Measurements from ENCODE around the gene USP15. TPM values are rescaled to one million over a fixed set of nuclear protein-coding genes. Genes with fewer than 3 reads are reported as not detected.

Gene USP15
- total RNA-seq, 2 donors from 2014 or later: 27.9 to 29.1 TPM

DNA sequence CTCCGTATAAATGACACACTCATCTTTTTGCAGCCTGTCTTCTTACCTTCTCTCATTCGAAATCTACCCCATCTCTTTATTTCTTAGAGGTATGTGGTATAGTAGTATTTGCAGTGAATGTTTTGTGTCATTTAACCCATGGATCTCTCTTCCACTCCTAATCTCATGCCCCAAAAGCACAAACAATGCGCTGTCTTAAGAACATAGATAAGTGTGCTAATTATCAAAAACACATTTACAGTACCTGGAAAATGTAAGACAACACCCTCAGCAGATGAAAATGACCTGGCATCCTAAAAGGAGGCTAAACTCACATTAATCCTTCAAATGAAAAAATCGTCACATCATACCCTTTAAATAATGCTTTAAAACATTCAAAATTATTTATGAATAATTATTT lies 10.7 kb downstream of the USP15 start:
- 100% methylated on average over 2 of the region's 4 CpGs; no CpG with 5 or more reads in 1 of the 2 experiments for WGBS, 2 experiments (ENCODE audit: insufficient coverage in 1 of 2, insufficient read length in 1 of 2)
- H3K4me1 ChIP-seq (ENCODE audit: control insufficient read depth, insufficient read depth, low read length): no peaks in the 10 kb centered on the region
- H3K27ac Mint-ChIP-seq: peak overlapping the region; percentile 24
- TF ChIP-seq CTCF (conservative IDR thresholded peaks at IDR 0.05): no peak
- no peak overlapping the region for H3K9ac ChIP-seq (ENCODE audit: extremely low read depth, low read length, poor library complexity, severe bottlenecking)
- H3K27me3 Mint-ChIP-seq (ENCODE audit: insufficient read depth): no peaks in the 10 kb centered on the region
- H3K9me3 Mint-ChIP-seq: no peaks in the 10 kb centered on the region
- H3K4me3 ChIP-seq (ENCODE audit: low read length): no peak overlapping the region
- H3K9me3 ChIP-seq (ENCODE audit: control insufficient read depth, low read length): no peaks in the 10 kb centered on the region
- no peak overlapping the region for H3K27ac ChIP-seq (ENCODE audit: low read depth, low read length)
- H3K4me1 Mint-ChIP-seq: peaks cover 5% of the 10 kb centered on the region
- H3K36me3 Mint-ChIP-seq (ENCODE audit: low read depth): no peaks in the 10 kb centered on the region
- DNase-seq: no peak
- H3K27me3 ChIP-seq (ENCODE audit: control insufficient read depth, insufficient read depth, low read length, poor library complexity, severe bottlenecking): no peaks in the 10 kb centered on the region
- H3K4me3 Mint-ChIP-seq: no peak overlapping the region
- no peaks in the 10 kb centered on the region for H3K36me3 ChIP-seq (ENCODE audit: control insufficient read depth, insufficient read depth, low read length)

- DNase-seq: no peak
- Mint-ChIP-seq H3K9me3 (no peaks in the 10 kb centered on the region), H3K36me3 (ENCODE audit: low read depth) (no peaks in the 10 kb centered on the region), H3K27me3 (ENCODE audit: insufficient read depth) (no peaks in the 10 kb centered on the region), H3K4me1 (peaks cover 5% of the 10 kb centered on the region), H3K4me3 (no peak overlapping the region), H3K27ac (peak overlapping the region; percentile 6)
- Histone ChIP-seq H3K4me1 (ENCODE audit: control insufficient read depth, insufficient read depth, low read length) (no peaks in the 10 kb centered on the region), H3K36me3 (ENCODE audit: control insufficient read depth, insufficient read depth, low read length) (no peaks in the 10 kb centered on the region), H3K9ac (ENCODE audit: extremely low read depth, low read length, poor library complexity, severe bottlenecking) (no peak overlapping the region), H3K4me3 (ENCODE audit: low read length) (no peak overlapping the region), H3K9me3 (ENCODE audit: control insufficient read depth, low read length) (no peaks in the 10 kb centered on the region), H3K27ac (ENCODE audit: low read depth, low read length) (no peak overlapping the region), H3K27me3 (ENCODE audit: control insufficient read depth, insufficient read depth, low read length, poor library complexity, severe bottlenecking) (no peaks in the 10 kb centered on the region)
- no peak for TF ChIP-seq CTCF (conservative IDR thresholded peaks at IDR 0.05)
- 90 to 100% methylated on average over 1 to 3 of the region's 3 CpGs for WGBS, 2 experiments (ENCODE audit: insufficient coverage in 1 of 2, insufficient read length in 1 of 2)
These were observed 12.8 kb downstream of the USP15 start for GRCh38 chr12:62272936-62273552.

DNA sequence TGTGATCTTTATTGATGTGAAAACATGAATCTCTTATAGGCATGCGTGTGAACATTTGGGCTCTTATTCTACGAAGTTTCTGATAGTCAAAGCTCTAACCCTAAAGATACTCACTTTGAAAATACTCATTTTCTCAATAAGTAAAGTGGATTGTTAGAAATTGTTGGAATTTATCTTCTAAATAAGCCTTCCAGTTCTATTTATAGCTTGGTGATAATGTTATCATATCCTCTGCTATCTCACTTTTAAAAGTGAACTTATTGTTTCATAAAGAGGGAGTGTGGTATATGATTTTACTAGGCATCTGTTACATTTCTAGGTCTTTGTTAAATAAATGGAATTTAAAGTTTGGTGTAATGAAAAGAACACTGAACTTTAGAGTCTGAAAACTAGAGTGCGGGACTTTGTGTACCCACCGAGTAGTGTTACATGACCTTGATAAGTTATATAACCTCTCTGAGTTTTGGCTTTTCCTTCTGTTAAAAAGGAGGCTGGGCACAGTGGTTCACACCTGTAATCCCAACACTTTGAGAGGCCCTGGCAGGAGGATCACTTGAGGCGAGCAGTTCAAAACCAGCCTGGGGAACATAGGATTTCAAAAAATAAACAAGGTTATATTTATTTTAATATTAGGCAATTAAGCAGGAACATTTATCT lies 13.6 kb downstream of the USP15 start:
- no peak for DNase-seq
- Histone ChIP-seq H3K9me3 (ENCODE audit: control insufficient read depth, low read length) (no peaks in the 10 kb centered on the region), H3K36me3 (ENCODE audit: control insufficient read depth, insufficient read depth, low read length) (no peaks in the 10 kb centered on the region), H3K4me3 (ENCODE audit: low read length) (no peak overlapping the region), H3K27me3 (ENCODE audit: control insufficient read depth, insufficient read depth, low read length, poor library complexity, severe bottlenecking) (no peaks in the 10 kb centered on the region), H3K27ac (ENCODE audit: low read depth, low read length) (no peak overlapping the region), H3K9ac (ENCODE audit: extremely low read depth, low read length, poor library complexity, severe bottlenecking) (no peak overlapping the region), H3K4me1 (ENCODE audit: control insufficient read depth, insufficient read depth, low read length) (no peaks in the 10 kb centered on the region)
- H3K9me3 Mint-ChIP-seq: no peaks in the 10 kb centered on the region
- H3K4me1 Mint-ChIP-seq: peaks cover 4% of the 10 kb centered on the region
- no peak overlapping the region for H3K27ac Mint-ChIP-seq
- no peak for TF ChIP-seq CTCF (conservative IDR thresholded peaks at IDR 0.05)
- H3K27me3 Mint-ChIP-seq (ENCODE audit: insufficient read depth): no peaks in the 10 kb centered on the region
- H3K4me3 Mint-ChIP-seq: no peak overlapping the region
- WGBS, 2 experiments (ENCODE audit: insufficient coverage in 1 of 2, insufficient read length in 1 of 2): 93 to 100% methylated on average over 2 to 3 of the region's 5 CpGs
- H3K36me3 Mint-ChIP-seq (ENCODE audit: low read depth): no peaks in the 10 kb centered on the region

Data from endodermal cell (in vitro differentiated cells).